Spinal cord (tissue), 10 donors: ENCODE results near the gene RAET1G. TPM values are rescaled to one million over a fixed set of nuclear protein-coding genes. Genes with fewer than 3 reads are reported as not detected.
"Not testable (repeated sequence)": the region's sequence is repeated elsewhere in the genome, so short reads cannot be mapped to it uniquely, and the experiment has no call there.

Source experiments
- DNase-seq, 6 donors: peaks; one replicate each; pipeline versions ENCODE4 v3.0.0 to v3.0.0-alpha.2; 2013 to 2015; ENCODE audit warnings: low spot score in 6 of 6, low read depth in 4 of 6
- H3K27ac ChIP-seq: one replicate; pipeline ENCODE4 v1.5.1; 2013; ENCODE audit warnings: low read depth, low read length, control low read depth
- H3K27me3 ChIP-seq: one replicate; pipeline ENCODE4 v1.6.1; 2013; ENCODE audit warnings: low read length; ENCODE audit not compliant: control insufficient read depth, insufficient read depth
- H3K36me3 ChIP-seq: one replicate; pipeline ENCODE4 v1.6.1; 2013; ENCODE audit warnings: low read length; ENCODE audit not compliant: control insufficient read depth, insufficient read depth
- H3K4me1 ChIP-seq: one replicate; pipeline ENCODE4 v1.6.1; 2013; ENCODE audit warnings: low read length; ENCODE audit not compliant: control insufficient read depth, insufficient read depth
- H3K4me3 ChIP-seq: one replicate; pipeline ENCODE4 v1.5.1; 2013; ENCODE audit warnings: low read depth, low read length, control low read depth
- H3K9me3 ChIP-seq: one replicate; pipeline ENCODE4 v1.6.1; 2013; ENCODE audit warnings: low read length; ENCODE audit not compliant: control insufficient read depth, insufficient read depth
- WGBS: methylation state at CpG from one replicate; pipeline ENCODE4 v1.1.5; 2013; ENCODE audit warnings: missing lambda C conversion rate; ENCODE audit not compliant: insufficient coverage; 5-methylcytosine and 5-hydroxymethylcytosine counted together
- polyA plus RNA-seq, 2 donors: library from polyadenylated mRNA; unstranded; fragments of 120-200 nt; gene quantifications; one replicate each; pipeline ENCODE4 v1.2.1, GENCODE V29; 2013; ENCODE audit not compliant: insufficient read length in 2 of 2
- total RNA-seq, 2 donors: library from RNA; depleted of rRNA in 1 of 2; stranded (reverse); fragments of 120-200 nt in 1 of 2; fragments of >200 nt in 1 of 2; gene quantifications; one replicate each; pipeline versions ENCODE4 v1.2.3 to v1.2.4, GENCODE V29; 2013 to 2014
- donor health status: healthy.

Gene RAET1G
- total and polyA plus RNA-seq, 4 donors: 0.70 to 1.7 TPM; not detected in 2

GRCh38 chr6:149945276-149945675 lies 22.4 kb upstream of the RAET1G start:
- H3K27ac ChIP-seq, H3K36me3 ChIP-seq, H3K4me3 ChIP-seq, H3K9me3 ChIP-seq, DNase-seq: not testable (repeated sequence)
- Histone ChIP-seq H3K4me1 (peaks cover 21% of the 10 kb centered on the region), H3K27me3 (peaks cover 45% of the 10 kb centered on the region)
- 100% methylated on average over 2 of the region's 6 CpGs for WGBS

- DNase-seq, H3K9me3 ChIP-seq, H3K36me3 ChIP-seq, H3K4me3 ChIP-seq, H3K27ac ChIP-seq: not testable (repeated sequence)
- Histone ChIP-seq H3K4me1 (peaks cover 29% of the 10 kb centered on the region), H3K27me3 (peaks cover 57% of the 10 kb centered on the region)
- 52% methylated on average over 4 of the region's 5 CpGs for WGBS
Observed at GRCh38 chr6:149943321-149943720, 20.4 kb upstream of the RAET1G start.

- peaks cover 58% of the 10 kb centered on the region for H3K27me3 ChIP-seq
- no peak for DNase-seq
- no peaks in the 10 kb centered on the region for H3K9me3 ChIP-seq
- WGBS: 5% methylated on average over 11 of the region's 13 CpGs
- no peaks in the 10 kb centered on the region for H3K36me3 ChIP-seq
- H3K4me3 ChIP-seq: peak overlapping the region; percentile 68
- H3K4me1 ChIP-seq: peaks cover 32% of the 10 kb centered on the region
- no peak overlapping the region for H3K27ac ChIP-seq
Observed at GRCh38 chr6:149942461-149942829, 19.5 kb upstream of the RAET1G start.

- WGBS: under 1% methylated on average over 52 of the region's 62 CpGs
- peaks cover 65% of the 10 kb centered on the region for H3K27me3 ChIP-seq
- no peaks in the 10 kb centered on the region for H3K36me3 ChIP-seq
- no peaks in the 10 kb centered on the region for H3K9me3 ChIP-seq
- peak in 5 of 6 donors; percentile 61 to 96 (median 71) for DNase-seq
- peaks cover 32% of the 10 kb centered on the region for H3K4me1 ChIP-seq
- H3K27ac ChIP-seq: no peak within 1 kb of the TSS
- H3K4me3 ChIP-seq: peak within 1 kb of the TSS; percentile 68
Observed at GRCh38 chr6:149941583-149942460, 18.9 kb upstream of the RAET1G start, which contains the start of gene ULBP2. ULBP2 (plus strand) TSS chr6:149942014; CDS start chr6:149942073, 59 bp downstream.

- H3K27me3 ChIP-seq: peaks cover 77% of the 10 kb centered on the region
Observed at GRCh38 chr6:149940672-149940982, 17.7 kb upstream of the RAET1G start.

GRCh38 chr6:149939909-149940671 lies 17.2 kb upstream of the RAET1G start:
- Histone ChIP-seq H3K36me3 (no peaks in the 10 kb centered on the region), H3K27me3 (peaks cover 82% of the 10 kb centered on the region), H3K4me1 (peaks cover 32% of the 10 kb centered on the region), H3K27ac (no peak overlapping the region), H3K9me3 (no peaks in the 10 kb centered on the region), H3K4me3 (no peak overlapping the region)
- 40% methylated on average over 1 of the region's 6 CpGs for WGBS
- DNase-seq: no peak

More at GRCh38 chr6:149940672-149940982, 17.7 kb upstream of the RAET1G start:
- H3K36me3 ChIP-seq: no peaks in the 10 kb centered on the region
- DNase-seq: no peak
- H3K27ac ChIP-seq: no peak overlapping the region
- H3K4me3 ChIP-seq: no peak overlapping the region
- no peaks in the 10 kb centered on the region for H3K9me3 ChIP-seq
- peaks cover 32% of the 10 kb centered on the region for H3K4me1 ChIP-seq
- WGBS: 6% methylated on average over 6 of the region's 6 CpGs

- H3K27ac ChIP-seq: no peak overlapping the region
- H3K27me3 ChIP-seq: peaks cover 90% of the 10 kb centered on the region
- WGBS: 20% methylated on average over 5 of the region's 5 CpGs
- no peaks in the 10 kb centered on the region for H3K36me3 ChIP-seq
- H3K4me1 ChIP-seq: peaks cover 32% of the 10 kb centered on the region
- DNase-seq: peak in 1 of 6 donors; percentile 23
- no peak overlapping the region for H3K4me3 ChIP-seq
- no peaks in the 10 kb centered on the region for H3K9me3 ChIP-seq
Observed at GRCh38 chr6:149939356-149939648, 16.4 kb upstream of the RAET1G start.

- H3K4me1 ChIP-seq: peaks cover 32% of the 10 kb centered on the region
- H3K27ac ChIP-seq: no peak overlapping the region
- under 1% methylated on average over 54 of the region's 58 CpGs for WGBS
- peak in 1 of 6 donors; percentile 35 for DNase-seq
- peaks cover 92% of the 10 kb centered on the region for H3K27me3 ChIP-seq
- no peaks in the 10 kb centered on the region for H3K9me3 ChIP-seq
- no peaks in the 10 kb centered on the region for H3K36me3 ChIP-seq
- no peak overlapping the region for H3K4me3 ChIP-seq
Observed at GRCh38 chr6:149938571-149939355, 15.8 kb upstream of the RAET1G start.

GRCh38 chr6:149938013-149938570 lies 15.2 kb upstream of the RAET1G start:
- H3K4me3 ChIP-seq, DNase-seq, H3K27ac ChIP-seq, H3K9me3 ChIP-seq, H3K36me3 ChIP-seq: not testable (repeated sequence)
- WGBS: under 1% methylated on average over 15 of the region's 20 CpGs
- peaks cover 95% of the 10 kb centered on the region for H3K27me3 ChIP-seq
- peaks cover 32% of the 10 kb centered on the region for H3K4me1 ChIP-seq
